ENCODE results near the gene KCTD14.
A peak's percentile ranks its signal among the peaks of the same experiment; 100 is the strongest.
"Not testable (repeated sequence)": the region's sequence is repeated elsewhere in the genome, so short reads cannot be mapped to it uniquely, and the experiment has no call there.

The KCTD14 gene

DNA sequence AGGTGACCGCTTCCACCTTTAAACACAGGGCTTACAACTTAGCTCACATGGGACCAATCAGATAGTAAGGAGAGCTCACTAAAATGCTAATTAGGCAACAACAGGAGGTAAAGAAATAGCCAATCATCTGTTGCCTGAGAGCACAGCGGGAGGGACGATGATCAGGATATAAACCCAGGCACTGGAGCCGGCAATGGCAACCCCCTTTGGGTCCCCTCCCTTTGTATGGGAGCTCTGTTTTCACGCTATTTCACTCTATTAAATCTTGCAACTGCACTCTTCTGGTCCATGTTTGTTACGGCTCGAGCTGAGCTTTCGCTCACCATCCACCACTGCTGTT lies 18.3 kb upstream of the KCTD14 start:
- H3K9ac ChIP-seq (ENCODE audit: low read length); H3K27ac ChIP-seq (ENCODE audit: low read depth, low read length); H3K4me3 ChIP-seq (ENCODE audit: low read length); H3K4me1 ChIP-seq (ENCODE audit: control insufficient read depth, insufficient read depth, low read length); H3K27me3 ChIP-seq (ENCODE audit: control insufficient read depth, insufficient read depth, low read length); H3K36me3 ChIP-seq (ENCODE audit: control insufficient read depth, insufficient read depth, low read length): not testable (repeated sequence)

GRCh38 chr11:78040691-78041379 lies 17.8 kb upstream of the KCTD14 start:
- peaks cover 8% of the 10 kb centered on the region for H3K4me1 ChIP-seq (ENCODE audit: control insufficient read depth, insufficient read depth, low read length)
- no peak overlapping the region for H3K27ac ChIP-seq (ENCODE audit: low read depth, low read length)
- H3K4me3 ChIP-seq (ENCODE audit: low read length): no peak overlapping the region
- H3K9ac ChIP-seq (ENCODE audit: low read length): no peak overlapping the region
- H3K27me3 ChIP-seq (ENCODE audit: control insufficient read depth, insufficient read depth, low read length): no peaks in the 10 kb centered on the region
- H3K36me3 ChIP-seq (ENCODE audit: control insufficient read depth, insufficient read depth, low read length): no peaks in the 10 kb centered on the region

DNA sequence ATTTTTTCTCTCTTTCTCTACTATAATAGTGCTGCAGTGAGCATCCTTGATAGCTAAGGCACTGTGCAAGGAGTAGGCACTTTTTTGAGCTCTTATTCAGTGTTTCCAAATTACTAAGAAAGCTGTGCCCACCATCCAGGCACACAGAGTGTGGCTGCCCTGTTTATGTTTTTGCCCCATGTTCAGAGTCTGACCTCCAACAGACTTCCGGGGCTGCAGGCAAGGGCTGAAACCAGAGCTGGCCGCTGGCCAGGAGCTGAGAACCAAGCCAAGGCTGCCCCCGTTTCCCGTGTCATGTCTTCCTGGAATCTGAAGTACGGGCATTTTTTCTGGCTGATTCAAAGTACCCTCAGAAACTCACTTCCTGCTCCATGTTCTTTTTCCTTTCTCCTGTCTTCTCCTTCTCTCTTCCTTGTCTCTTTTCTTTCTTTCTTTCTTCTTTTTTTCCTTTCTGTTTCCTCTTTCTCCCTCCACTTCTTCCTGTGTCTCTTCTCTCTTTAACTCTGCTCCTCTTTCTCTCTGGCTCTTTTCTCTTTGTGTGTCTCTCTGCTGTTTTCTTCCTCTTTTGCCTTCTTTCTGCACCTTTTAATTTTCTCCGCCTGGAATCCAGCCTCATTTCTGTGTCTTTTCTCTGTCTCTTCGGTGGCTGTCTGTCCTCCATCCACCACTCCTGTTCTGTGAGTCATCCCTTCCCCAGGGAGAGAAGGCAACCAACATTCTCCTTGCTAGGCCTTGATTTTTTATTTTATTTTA lies 17.0 kb upstream of the KCTD14 start:
- H3K4me1 ChIP-seq (ENCODE audit: control insufficient read depth, insufficient read depth, low read length): peaks cover 8% of the 10 kb centered on the region
- H3K27ac ChIP-seq (ENCODE audit: low read depth, low read length): peak overlapping the region; percentile 54
- H3K36me3 ChIP-seq (ENCODE audit: control insufficient read depth, insufficient read depth, low read length): no peaks in the 10 kb centered on the region
- H3K9ac ChIP-seq (ENCODE audit: low read length): no peak overlapping the region
- peak overlapping the region; percentile 10 for H3K4me3 ChIP-seq (ENCODE audit: low read length)
- no peaks in the 10 kb centered on the region for H3K27me3 ChIP-seq (ENCODE audit: control insufficient read depth, insufficient read depth, low read length)

- no peaks in the 10 kb centered on the region for H3K36me3 ChIP-seq (ENCODE audit: control insufficient read depth, insufficient read depth, low read length)
- peaks cover 8% of the 10 kb centered on the region for H3K4me1 ChIP-seq (ENCODE audit: control insufficient read depth, insufficient read depth, low read length)
- no peak overlapping the region for H3K27ac ChIP-seq (ENCODE audit: low read depth, low read length)
- H3K9ac ChIP-seq (ENCODE audit: low read length): no peak overlapping the region
- H3K4me3 ChIP-seq (ENCODE audit: low read length): peak overlapping the region; percentile 10
- H3K27me3 ChIP-seq (ENCODE audit: control insufficient read depth, insufficient read depth, low read length): no peaks in the 10 kb centered on the region
These were observed 16.4 kb upstream of the KCTD14 start for GRCh38 chr11:78039391-78039918.

- no peaks in the 10 kb centered on the region for H3K27me3 ChIP-seq (ENCODE audit: control insufficient read depth, insufficient read depth, low read length)
- H3K27ac ChIP-seq (ENCODE audit: low read depth, low read length): no peak overlapping the region
- no peak overlapping the region for H3K4me3 ChIP-seq (ENCODE audit: low read length)
- H3K9ac ChIP-seq (ENCODE audit: low read length): no peak overlapping the region
- H3K4me1 ChIP-seq (ENCODE audit: control insufficient read depth, insufficient read depth, low read length): peaks cover 8% of the 10 kb centered on the region
- no peaks in the 10 kb centered on the region for H3K36me3 ChIP-seq (ENCODE audit: control insufficient read depth, insufficient read depth, low read length)
These were observed 15.7 kb upstream of the KCTD14 start for GRCh38 chr11:78038697-78039313.

- Histone ChIP-seq H3K27ac (ENCODE audit: low read depth, low read length) (no peak overlapping the region), H3K9ac (ENCODE audit: low read length) (no peak overlapping the region), H3K4me1 (ENCODE audit: control insufficient read depth, insufficient read depth, low read length) (peaks cover 8% of the 10 kb centered on the region), H3K36me3 (ENCODE audit: control insufficient read depth, insufficient read depth, low read length) (no peaks in the 10 kb centered on the region), H3K27me3 (ENCODE audit: control insufficient read depth, insufficient read depth, low read length) (no peaks in the 10 kb centered on the region), H3K4me3 (ENCODE audit: low read length) (no peak overlapping the region)
These were observed 14.9 kb upstream of the KCTD14 start for GRCh38 chr11:78037825-78038620.

DNA sequence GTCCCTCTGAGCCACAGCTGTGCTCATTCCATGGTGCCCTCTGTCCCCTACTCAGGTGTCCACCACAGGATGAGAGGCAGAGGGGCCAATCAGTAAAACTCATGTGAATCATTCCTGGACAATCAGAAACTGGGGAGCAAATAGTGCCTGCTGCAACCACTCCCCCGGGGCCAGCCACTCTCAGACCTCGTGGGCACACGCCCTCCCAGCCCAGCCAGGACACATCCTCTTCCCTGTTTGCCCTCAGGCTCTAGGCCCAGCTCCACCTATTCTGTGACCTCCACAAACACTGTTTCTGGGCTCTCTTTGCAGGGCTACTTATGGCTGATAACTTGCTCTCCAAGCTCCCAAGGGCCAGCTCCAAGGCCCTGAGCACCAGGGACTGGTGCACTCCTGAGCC lies 14.0 kb upstream of the KCTD14 start:
- H3K4me3 ChIP-seq (ENCODE audit: low read length): no peak overlapping the region
- no peaks in the 10 kb centered on the region for H3K27me3 ChIP-seq (ENCODE audit: control insufficient read depth, insufficient read depth, low read length)
- H3K4me1 ChIP-seq (ENCODE audit: control insufficient read depth, insufficient read depth, low read length): peaks cover 8% of the 10 kb centered on the region
- H3K27ac ChIP-seq (ENCODE audit: low read depth, low read length): no peak overlapping the region
- H3K36me3 ChIP-seq (ENCODE audit: control insufficient read depth, insufficient read depth, low read length): no peaks in the 10 kb centered on the region
- no peak overlapping the region for H3K9ac ChIP-seq (ENCODE audit: low read length)

DNA sequence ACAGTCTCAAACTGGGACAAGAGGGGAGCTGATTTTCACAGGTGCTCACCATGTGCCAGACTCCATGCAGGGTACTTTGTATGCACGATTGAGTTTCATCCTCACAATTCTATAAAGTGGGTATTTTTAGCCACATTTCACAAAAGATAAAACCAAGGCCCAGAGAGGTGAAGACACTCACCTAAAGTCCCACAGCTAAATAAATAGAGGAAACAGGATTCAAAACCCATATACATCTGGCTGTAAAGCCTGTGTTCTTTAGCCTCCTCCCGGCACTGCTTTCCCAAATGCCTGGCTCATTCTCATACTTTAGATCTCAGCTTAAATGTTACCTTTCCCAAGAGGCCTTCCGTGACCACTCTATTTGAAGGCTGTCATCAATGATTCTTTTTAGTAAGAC lies 13.2 kb upstream of the KCTD14 start:
- H3K27me3 ChIP-seq (ENCODE audit: control insufficient read depth, insufficient read depth, low read length): no peaks in the 10 kb centered on the region
- H3K9ac ChIP-seq (ENCODE audit: low read length): no peak overlapping the region
- peaks cover 11% of the 10 kb centered on the region for H3K4me1 ChIP-seq (ENCODE audit: control insufficient read depth, insufficient read depth, low read length)
- H3K27ac ChIP-seq (ENCODE audit: low read depth, low read length): no peak overlapping the region
- H3K36me3 ChIP-seq (ENCODE audit: control insufficient read depth, insufficient read depth, low read length): no peaks in the 10 kb centered on the region
- H3K4me3 ChIP-seq (ENCODE audit: low read length): no peak overlapping the region

DNA sequence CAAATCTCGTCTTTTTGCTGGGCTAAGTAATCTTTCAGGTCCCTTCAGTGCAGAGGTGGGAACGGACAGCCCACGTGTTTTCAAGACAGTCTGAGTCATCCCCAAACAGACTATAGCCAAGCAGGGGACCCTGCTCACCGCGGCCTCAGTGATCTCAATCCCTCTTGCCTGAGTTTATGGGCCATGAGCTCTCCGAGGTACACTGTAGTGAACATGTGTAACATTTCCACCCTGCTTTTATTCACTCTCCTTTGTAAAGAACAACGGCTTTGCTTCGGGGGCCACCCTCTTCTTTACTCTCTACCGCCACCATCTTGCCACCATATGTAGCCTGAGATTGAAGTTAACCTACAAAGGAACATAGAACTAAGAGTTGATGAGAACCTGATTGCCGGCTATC lies 11.5 kb upstream of the KCTD14 start:
- Histone ChIP-seq H3K4me3 (ENCODE audit: low read length) (no peak overlapping the region), H3K4me1 (ENCODE audit: control insufficient read depth, insufficient read depth, low read length) (peaks cover 6% of the 10 kb centered on the region)

DNA sequence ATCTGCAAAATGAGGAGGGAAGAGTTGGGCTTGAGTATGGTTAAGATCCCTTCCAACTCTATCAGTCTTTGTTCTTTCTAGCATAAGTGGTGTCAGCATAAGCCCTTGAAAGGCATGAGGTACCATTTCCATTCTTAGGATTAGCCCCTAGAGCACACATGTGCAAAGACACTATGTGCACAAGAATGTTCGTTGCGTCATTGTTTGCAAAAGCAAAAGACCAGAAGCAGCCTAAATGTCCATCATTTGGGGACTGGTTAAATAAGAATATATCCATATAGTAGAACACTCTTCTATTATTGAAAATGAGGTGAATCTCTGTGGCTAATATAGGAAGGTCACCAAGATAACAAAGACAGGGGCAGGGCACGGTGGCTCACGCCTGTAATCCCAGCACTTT lies 10.0 kb upstream of the KCTD14 start:
- peaks cover 6% of the 10 kb centered on the region for H3K4me1 ChIP-seq (ENCODE audit: control insufficient read depth, insufficient read depth, low read length)

More for the DNA sequence above, 11.5 kb upstream of the KCTD14 start:
- no peak overlapping the region for H3K27ac ChIP-seq (ENCODE audit: low read depth, low read length)
- no peak overlapping the region for H3K9ac ChIP-seq (ENCODE audit: low read length)
- H3K36me3 ChIP-seq (ENCODE audit: control insufficient read depth, insufficient read depth, low read length): no peaks in the 10 kb centered on the region
- no peaks in the 10 kb centered on the region for H3K27me3 ChIP-seq (ENCODE audit: control insufficient read depth, insufficient read depth, low read length)

GRCh38 chr11:78032090-78032489 lies 9.0 kb upstream of the KCTD14 start:
- Histone ChIP-seq H3K4me3 (ENCODE audit: low read length) (no peak overlapping the region), H3K4me1 (ENCODE audit: control insufficient read depth, insufficient read depth, low read length) (peaks cover 6% of the 10 kb centered on the region), H3K9ac (ENCODE audit: low read length) (no peak overlapping the region), H3K36me3 (ENCODE audit: control insufficient read depth, insufficient read depth, low read length) (no peaks in the 10 kb centered on the region), H3K27ac (ENCODE audit: low read depth, low read length) (no peak overlapping the region), H3K27me3 (ENCODE audit: control insufficient read depth, insufficient read depth, low read length) (no peaks in the 10 kb centered on the region)

More for the DNA sequence above, 10.0 kb upstream of the KCTD14 start:
- Histone ChIP-seq H3K27ac (ENCODE audit: low read depth, low read length) (no peak overlapping the region), H3K36me3 (ENCODE audit: control insufficient read depth, insufficient read depth, low read length) (no peaks in the 10 kb centered on the region), H3K4me3 (ENCODE audit: low read length) (no peak overlapping the region), H3K9ac (ENCODE audit: low read length) (no peak overlapping the region), H3K27me3 (ENCODE audit: control insufficient read depth, insufficient read depth, low read length) (no peaks in the 10 kb centered on the region)

DNA sequence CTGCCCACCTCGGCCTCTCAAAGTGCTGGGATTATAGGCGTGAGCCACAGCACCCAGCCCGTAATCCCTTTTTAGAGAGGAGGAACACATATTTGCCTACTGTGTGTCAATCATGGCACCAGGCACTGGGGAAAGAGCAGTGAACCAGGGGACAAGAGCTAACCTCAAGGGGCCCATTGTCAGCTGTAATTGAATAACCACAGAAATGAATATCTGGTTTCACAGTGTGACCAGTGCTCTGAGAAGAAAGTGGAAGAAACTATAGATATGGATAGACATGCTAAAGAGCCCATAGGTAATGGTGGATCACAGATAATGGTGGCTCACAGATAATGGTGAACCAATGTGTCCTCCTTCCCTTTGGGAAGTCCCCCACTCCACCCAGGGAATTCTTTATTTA lies 8.6 kb upstream of the KCTD14 start:
- no peak overlapping the region for H3K9ac ChIP-seq (ENCODE audit: low read length)
- H3K4me1 ChIP-seq (ENCODE audit: control insufficient read depth, insufficient read depth, low read length): peaks cover 6% of the 10 kb centered on the region
- H3K27ac ChIP-seq (ENCODE audit: low read depth, low read length): no peak overlapping the region
- H3K4me3 ChIP-seq (ENCODE audit: low read length): no peak overlapping the region
- H3K36me3 ChIP-seq (ENCODE audit: control insufficient read depth, insufficient read depth, low read length): no peaks in the 10 kb centered on the region
- no peaks in the 10 kb centered on the region for H3K27me3 ChIP-seq (ENCODE audit: control insufficient read depth, insufficient read depth, low read length)

All from rectal smooth muscle tissue (tissue), 1 donor.